ENCODE data around the gene AFM.

- TF ChIP-seq, protein P1, sequence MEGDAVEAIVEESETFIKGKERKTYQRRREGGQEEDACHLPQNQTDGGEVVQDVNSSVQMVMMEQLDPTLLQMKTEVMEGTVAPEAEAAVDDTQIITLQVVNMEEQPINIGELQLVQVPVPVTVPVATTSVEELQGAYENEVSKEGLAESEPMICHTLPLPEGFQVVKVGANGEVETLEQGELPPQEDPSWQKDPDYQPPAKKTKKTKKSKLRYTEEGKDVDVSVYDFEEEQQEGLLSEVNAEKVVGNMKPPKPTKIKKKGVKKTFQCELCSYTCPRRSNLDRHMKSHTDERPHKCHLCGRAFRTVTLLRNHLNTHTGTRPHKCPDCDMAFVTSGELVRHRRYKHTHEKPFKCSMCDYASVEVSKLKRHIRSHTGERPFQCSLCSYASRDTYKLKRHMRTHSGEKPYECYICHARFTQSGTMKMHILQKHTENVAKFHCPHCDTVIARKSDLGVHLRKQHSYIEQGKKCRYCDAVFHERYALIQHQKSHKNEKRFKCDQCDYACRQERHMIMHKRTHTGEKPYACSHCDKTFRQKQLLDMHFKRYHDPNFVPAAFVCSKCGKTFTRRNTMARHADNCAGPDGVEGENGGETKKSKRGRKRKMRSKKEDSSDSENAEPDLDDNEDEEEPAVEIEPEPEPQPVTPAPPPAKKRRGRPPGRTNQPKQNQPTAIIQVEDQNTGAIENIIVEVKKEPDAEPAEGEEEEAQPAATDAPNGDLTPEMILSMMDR (IDR thresholded peaks at IDR 0.05 in 2 of 3, conservative IDR thresholded peaks at IDR 0.05 in 1 of 3; ENCODE audit: borderline replicate concordance in 1 of 3, insufficient read depth in 1 of 3, low read depth in 2 of 3, low read length in 2 of 3): no peak
- TF ChIP-seq EZH2 (IDR thresholded peaks at IDR 0.05) (no peak), EZH2phosphoT487 (IDR thresholded peaks at IDR 0.05; ENCODE audit: borderline replicate concordance) (no peak), POLR2A (IDR thresholded peaks at IDR 0.05; ENCODE audit: borderline replicate concordance, extremely low read depth, insufficient read depth, insufficient read length) (no peak), YY1 (IDR thresholded peaks at IDR 0.05; ENCODE audit: extremely low read depth, insufficient replicate concordance, low read depth, low read length) (no peak), POLR2AphosphoS5 (IDR thresholded peaks at IDR 0.05; ENCODE audit: low read depth, low read length) (no peak), RAD21 (IDR thresholded peaks at IDR 0.05; ENCODE audit: low read depth) (no peak), REST (IDR thresholded peaks at IDR 0.05; ENCODE audit: low read depth) (no peak), CEBPB (IDR thresholded peaks at IDR 0.05; ENCODE audit: low read depth) (no peak), TCF7L2 (IDR thresholded peaks at IDR 0.05; ENCODE audit: borderline replicate concordance, extremely low read depth, insufficient read depth, insufficient read length) (no peak), JUND (IDR thresholded peaks at IDR 0.05) (no peak), SIN3A (IDR thresholded peaks at IDR 0.05; ENCODE audit: low read depth) (no peak)
- TF ChIP-seq, protein P2, sequence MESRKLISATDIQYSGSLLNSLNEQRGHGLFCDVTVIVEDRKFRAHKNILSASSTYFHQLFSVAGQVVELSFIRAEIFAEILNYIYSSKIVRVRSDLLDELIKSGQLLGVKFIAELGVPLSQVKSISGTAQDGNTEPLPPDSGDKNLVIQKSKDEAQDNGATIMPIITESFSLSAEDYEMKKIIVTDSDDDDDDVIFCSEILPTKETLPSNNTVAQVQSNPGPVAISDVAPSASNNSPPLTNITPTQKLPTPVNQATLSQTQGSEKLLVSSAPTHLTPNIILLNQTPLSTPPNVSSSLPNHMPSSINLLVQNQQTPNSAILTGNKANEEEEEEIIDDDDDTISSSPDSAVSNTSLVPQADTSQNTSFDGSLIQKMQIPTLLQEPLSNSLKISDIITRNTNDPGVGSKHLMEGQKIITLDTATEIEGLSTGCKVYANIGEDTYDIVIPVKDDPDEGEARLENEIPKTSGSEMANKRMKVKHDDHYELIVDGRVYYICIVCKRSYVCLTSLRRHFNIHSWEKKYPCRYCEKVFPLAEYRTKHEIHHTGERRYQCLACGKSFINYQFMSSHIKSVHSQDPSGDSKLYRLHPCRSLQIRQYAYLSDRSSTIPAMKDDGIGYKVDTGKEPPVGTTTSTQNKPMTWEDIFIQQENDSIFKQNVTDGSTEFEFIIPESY (IDR thresholded peaks at IDR 0.05; ENCODE audit: extremely low read depth, insufficient replicate concordance, low read length): no peak
Observed at GRCh38 chr4:73485596-73485995, 4.1 kb downstream of the AFM start.

Measured in HCT116 (cell line).